Measurements from ENCODE around the gene TERT.

TERT gene

GRCh38 chr5:1244255-1244654, 50.6 kb downstream of the TERT start:
- Histone ChIP-seq H3K27ac (ENCODE audit: low read length) (no peak overlapping the region), H3K9me3 (ENCODE audit: insufficient read depth, low read depth, low read length) (no peaks in the 10 kb centered on the region), H3K27me3 (ENCODE audit: insufficient read depth, low read length) (no peaks in the 10 kb centered on the region; the same call in 1 of the 2 replicates), H3K9ac (ENCODE audit: low read depth, low read length) (no peak overlapping the region), H3K36me3 (ENCODE audit: insufficient read depth, low read depth, low read length) (no peaks in the 10 kb centered on the region), H3K4me3 (ENCODE audit: low read length) (no peak overlapping the region), H3K4me1 (ENCODE audit: insufficient read depth, low read length) (no peaks in the 10 kb centered on the region; the same call in 1 of the 2 replicates)

GRCh38 chr5:1243487-1244130, 51.3 kb downstream of the TERT start:
- H3K4me1 ChIP-seq (ENCODE audit: insufficient read depth, low read length) = no peaks in the 10 kb centered on the region; the same call in 1 of the 2 replicates
- no peak overlapping the region for H3K27ac ChIP-seq (ENCODE audit: low read length)
- no peak overlapping the region for H3K4me3 ChIP-seq (ENCODE audit: low read length)
- H3K9ac ChIP-seq (ENCODE audit: low read depth, low read length) = no peak overlapping the region
- no peaks in the 10 kb centered on the region for H3K36me3 ChIP-seq (ENCODE audit: insufficient read depth, low read depth, low read length)
- no peaks in the 10 kb centered on the region for H3K9me3 ChIP-seq (ENCODE audit: insufficient read depth, low read depth, low read length)
- no peaks in the 10 kb centered on the region; the same call in 1 of the 2 replicates for H3K27me3 ChIP-seq (ENCODE audit: insufficient read depth, low read length)

GRCh38 chr5:1242733-1243486, 52.0 kb downstream of the TERT start:
- no peaks in the 10 kb centered on the region for H3K36me3 ChIP-seq (ENCODE audit: insufficient read depth, low read depth, low read length)
- no peaks in the 10 kb centered on the region for H3K9me3 ChIP-seq (ENCODE audit: insufficient read depth, low read depth, low read length)
- no peaks in the 10 kb centered on the region; the same call in 1 of the 2 replicates for H3K4me1 ChIP-seq (ENCODE audit: insufficient read depth, low read length)
- H3K27ac ChIP-seq (ENCODE audit: low read length) = no peak overlapping the region
- H3K27me3 ChIP-seq (ENCODE audit: insufficient read depth, low read length) = no peaks in the 10 kb centered on the region; the same call in 1 of the 2 replicates
- H3K9ac ChIP-seq (ENCODE audit: low read depth, low read length) = no peak overlapping the region
- H3K4me3 ChIP-seq (ENCODE audit: low read length) = no peak overlapping the region

GRCh38 chr5:1241509-1242080, 53.3 kb downstream of the TERT start:
- Histone ChIP-seq H3K36me3 (ENCODE audit: insufficient read depth, low read depth, low read length) (no peaks in the 10 kb centered on the region), H3K27ac (ENCODE audit: low read length) (no peak overlapping the region), H3K27me3 (ENCODE audit: insufficient read depth, low read length) (no peaks in the 10 kb centered on the region), H3K9me3 (ENCODE audit: insufficient read depth, low read depth, low read length) (no peaks in the 10 kb centered on the region), H3K4me3 (ENCODE audit: low read length) (no peak overlapping the region), H3K4me1 (ENCODE audit: insufficient read depth, low read length) (no peaks in the 10 kb centered on the region; the same call in 1 of the 2 replicates), H3K9ac (ENCODE audit: low read depth, low read length) (no peak overlapping the region)

GRCh38 chr5:1240496-1241260, 54.2 kb downstream of the TERT start:
- Histone ChIP-seq H3K27me3 (ENCODE audit: insufficient read depth, low read length) (no peaks in the 10 kb centered on the region), H3K4me1 (ENCODE audit: insufficient read depth, low read length) (no peaks in the 10 kb centered on the region; the same call in 1 of the 2 replicates), H3K9me3 (ENCODE audit: insufficient read depth, low read depth, low read length) (peaks cover 4% of the 10 kb centered on the region), H3K9ac (ENCODE audit: low read depth, low read length) (no peak overlapping the region), H3K4me3 (ENCODE audit: low read length) (no peak overlapping the region), H3K36me3 (ENCODE audit: insufficient read depth, low read depth, low read length) (no peaks in the 10 kb centered on the region), H3K27ac (ENCODE audit: low read length) (no peak overlapping the region)

- no peaks in the 10 kb centered on the region for H3K36me3 ChIP-seq (ENCODE audit: insufficient read depth, low read depth, low read length)
- H3K4me1 ChIP-seq (ENCODE audit: insufficient read depth, low read length) = no peaks in the 10 kb centered on the region; the same call in 1 of the 2 replicates
- no peak overlapping the region for H3K27ac ChIP-seq (ENCODE audit: low read length)
- H3K27me3 ChIP-seq (ENCODE audit: insufficient read depth, low read length) = no peaks in the 10 kb centered on the region
- no peak overlapping the region for H3K4me3 ChIP-seq (ENCODE audit: low read length)
- no peak overlapping the region for H3K9ac ChIP-seq (ENCODE audit: low read depth, low read length)
- H3K9me3 ChIP-seq (ENCODE audit: insufficient read depth, low read depth, low read length) = peaks cover 9% of the 10 kb centered on the region
Measured at GRCh38 chr5:1239505-1240251, 55.2 kb downstream of the TERT start.

GRCh38 chr5:1235838-1236237, 59.0 kb downstream of the TERT start:
- Histone ChIP-seq H3K9ac (ENCODE audit: low read depth, low read length) (no peak overlapping the region), H3K4me1 (ENCODE audit: insufficient read depth, low read length) (no peaks in the 10 kb centered on the region), H3K27ac (ENCODE audit: low read length) (no peak overlapping the region), H3K9me3 (ENCODE audit: insufficient read depth, low read depth, low read length) (peaks cover 9% of the 10 kb centered on the region), H3K27me3 (ENCODE audit: insufficient read depth, low read length) (no peaks in the 10 kb centered on the region), H3K36me3 (ENCODE audit: insufficient read depth, low read depth, low read length) (no peaks in the 10 kb centered on the region), H3K4me3 (ENCODE audit: low read length) (no peak overlapping the region)

GRCh38 chr5:1235379-1235778, 59.5 kb downstream of the TERT start:
- Histone ChIP-seq H3K27ac (ENCODE audit: low read length) (no peak overlapping the region), H3K4me1 (ENCODE audit: insufficient read depth, low read length) (no peaks in the 10 kb centered on the region), H3K27me3 (ENCODE audit: insufficient read depth, low read length) (no peaks in the 10 kb centered on the region), H3K36me3 (ENCODE audit: insufficient read depth, low read depth, low read length) (no peaks in the 10 kb centered on the region), H3K9ac (ENCODE audit: low read depth, low read length) (no peak overlapping the region), H3K4me3 (ENCODE audit: low read length) (no peak overlapping the region), H3K9me3 (ENCODE audit: insufficient read depth, low read depth, low read length) (peaks cover 9% of the 10 kb centered on the region)

- Histone ChIP-seq H3K4me1 (ENCODE audit: insufficient read depth, low read length) (no peaks in the 10 kb centered on the region), H3K36me3 (ENCODE audit: insufficient read depth, low read depth, low read length) (no peaks in the 10 kb centered on the region), H3K9ac (ENCODE audit: low read depth, low read length) (no peak overlapping the region), H3K9me3 (ENCODE audit: insufficient read depth, low read depth, low read length) (peaks cover 9% of the 10 kb centered on the region), H3K4me3 (ENCODE audit: low read length) (no peak overlapping the region), H3K27me3 (ENCODE audit: insufficient read depth, low read length) (no peaks in the 10 kb centered on the region), H3K27ac (ENCODE audit: low read length) (no peak overlapping the region)
Measured at GRCh38 chr5:1232780-1233179, 62.1 kb downstream of the TERT start.

- no peak overlapping the region for H3K9ac ChIP-seq (ENCODE audit: low read depth, low read length)
- H3K4me1 ChIP-seq (ENCODE audit: insufficient read depth, low read length) = no peaks in the 10 kb centered on the region
- H3K4me3 ChIP-seq (ENCODE audit: low read length) = no peak overlapping the region
- H3K27ac ChIP-seq (ENCODE audit: low read length) = no peak overlapping the region
- H3K27me3 ChIP-seq (ENCODE audit: insufficient read depth, low read length) = no peaks in the 10 kb centered on the region
- H3K9me3 ChIP-seq (ENCODE audit: insufficient read depth, low read depth, low read length) = peaks cover 9% of the 10 kb centered on the region
- H3K36me3 ChIP-seq (ENCODE audit: insufficient read depth, low read depth, low read length) = no peaks in the 10 kb centered on the region
Measured at GRCh38 chr5:1231354-1231905, 63.4 kb downstream of the TERT start.

- Histone ChIP-seq H3K27ac (ENCODE audit: low read length) (no peak overlapping the region), H3K9ac (ENCODE audit: low read depth, low read length) (no peak overlapping the region), H3K36me3 (ENCODE audit: insufficient read depth, low read depth, low read length) (no peaks in the 10 kb centered on the region), H3K27me3 (ENCODE audit: insufficient read depth, low read length) (no peaks in the 10 kb centered on the region), H3K9me3 (ENCODE audit: insufficient read depth, low read depth, low read length) (peaks cover 3% of the 10 kb centered on the region), H3K4me3 (ENCODE audit: low read length) (no peak overlapping the region), H3K4me1 (ENCODE audit: insufficient read depth, low read length) (no peaks in the 10 kb centered on the region)
Measured at GRCh38 chr5:1230551-1230950, 64.3 kb downstream of the TERT start.

Data from iPS-20b (cell line).